ENCODE measurements around the gene BST2. TPM values are rescaled to one million over a fixed set of nuclear protein-coding genes. Genes with fewer than 3 reads are reported as not detected.

The BST2 gene
- polyA plus RNA-seq, 1 of the 3 experiments (the other 2 are of a cell fraction) = 5.7 TPM

DNA sequence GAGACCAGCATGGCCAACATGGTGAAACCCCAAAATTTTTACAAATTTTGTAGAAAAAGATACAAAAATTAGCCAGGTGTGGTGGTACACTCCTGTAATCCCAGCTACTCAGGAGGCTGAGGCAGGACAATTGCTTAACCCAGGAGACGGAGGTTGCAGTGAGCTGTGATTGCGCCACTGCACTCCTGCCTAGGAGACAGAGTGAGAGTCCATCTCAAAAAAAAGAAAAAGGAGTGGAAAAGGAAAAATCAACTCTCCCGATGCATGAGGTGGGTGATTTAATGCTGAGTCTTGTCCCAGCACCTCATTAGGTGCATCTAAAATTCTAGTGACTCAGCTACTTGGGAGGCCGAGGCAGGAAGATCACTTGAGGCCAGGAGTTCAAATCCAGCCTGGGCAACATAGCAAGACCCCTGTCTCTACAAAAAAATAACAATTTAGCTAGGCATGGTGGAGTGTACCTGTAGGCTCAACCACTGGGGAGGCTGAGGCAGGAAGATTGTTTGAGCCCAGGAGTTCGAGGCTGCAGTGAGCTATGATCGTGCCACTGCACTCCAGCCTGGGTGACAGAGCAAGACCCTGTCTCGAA is 48.3 kb downstream of the BST2 start:
- H3K36me3 ChIP-seq (replicated peaks in 1 of 2; ENCODE audit: control insufficient read depth in 1 of 2, insufficient read depth in 2 of 2, low read length in 1 of 2) = no peaks in the 10 kb centered on the region
- no peak overlapping the region for H3K9ac ChIP-seq
- no peaks in the 10 kb centered on the region for H3K27me3 ChIP-seq (ENCODE audit: insufficient read depth)
- no peaks in the 10 kb centered on the region for H4K20me1 ChIP-seq (ENCODE audit: insufficient read depth)
- no peaks in the 10 kb centered on the region for H3K79me2 ChIP-seq (ENCODE audit: insufficient read depth)
- no peak for DNase-seq
- no peaks in the 10 kb centered on the region for H3K9me2 ChIP-seq
- H3K4me2 ChIP-seq = no peak overlapping the region
- no peaks in the 10 kb centered on the region for H3K4me1 ChIP-seq (ENCODE audit: control insufficient read depth in 1 of 2, insufficient read depth in 2 of 2, low read depth in 1 of 2, low read length in 1 of 2)
- H3K9me3 ChIP-seq = no peaks in the 10 kb centered on the region
- TF ChIP-seq NRF1 (IDR thresholded peaks at IDR 0.05; ENCODE audit: low read depth, low read length) = no peak
- no peak for TF ChIP-seq TEAD4 (IDR thresholded peaks at IDR 0.05; ENCODE audit: borderline replicate concordance, insufficient read depth)
- TF ChIP-seq TAF1 (IDR thresholded peaks at IDR 0.05; ENCODE audit: borderline replicate concordance, low read depth, low read length) = no peak
- ChIA-PET POLR2A (no interaction called here), CTCF (interaction anchor here (1.0 to 3.7 kb wide), 5 partner anchors 10 to 32 kb away, joined by 4 to 20 read pairs (median 6); no protein-coding TSS in a partner anchor)
- no peak overlapping the region for H3K4me3 ChIP-seq (ENCODE audit: low read depth in 2 of 2, low read length in 1 of 2)
- no peak overlapping the region for H3K27ac ChIP-seq (ENCODE audit: low read depth in 2 of 2, low read length in 1 of 2)
- no peaks in the 10 kb centered on the region for H3F3A ChIP-seq (replicated peaks; ENCODE audit: insufficient read depth)
- WGBS (ENCODE audit: low lambda C conversion rate) = 82% methylated on average over 7 of the region's 7 CpGs
- H2AFZ ChIP-seq (ENCODE audit: low read depth) = no peak overlapping the region

DNA sequence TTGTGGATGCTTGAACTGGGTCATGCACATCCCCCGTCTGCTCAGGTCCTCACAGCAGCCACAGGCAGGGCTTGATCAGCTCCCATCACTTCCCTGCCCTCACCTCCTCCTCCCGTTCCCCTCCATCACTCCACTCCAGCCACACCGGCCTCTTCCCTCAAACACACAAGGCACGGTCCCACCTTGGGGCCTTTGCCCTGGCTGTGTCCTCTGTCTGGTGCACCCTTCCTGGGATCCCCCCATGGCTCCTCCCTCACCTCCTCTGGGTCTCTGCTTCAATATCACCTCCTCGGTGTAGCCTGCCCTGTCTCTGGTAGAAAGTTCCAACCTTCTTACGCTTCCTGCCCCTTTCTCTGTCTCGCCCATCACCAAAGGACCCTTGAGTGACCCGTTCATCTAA is 52.0 kb downstream of the BST2 start:
- Histone ChIP-seq H3K27ac (ENCODE audit: low read depth in 2 of 2, low read length in 1 of 2) (no peak overlapping the region), H3F3A (replicated peaks; ENCODE audit: insufficient read depth) (no peaks in the 10 kb centered on the region), H3K4me2 (no peak overlapping the region), H3K36me3 (replicated peaks in 1 of 2; ENCODE audit: control insufficient read depth in 1 of 2, insufficient read depth in 2 of 2, low read length in 1 of 2) (no peaks in the 10 kb centered on the region), H3K27me3 (ENCODE audit: insufficient read depth) (no peaks in the 10 kb centered on the region), H3K4me3 (ENCODE audit: low read depth in 2 of 2, low read length in 1 of 2) (no peak overlapping the region), H3K9ac (no peak overlapping the region), H3K9me3 (no peaks in the 10 kb centered on the region), H3K4me1 (ENCODE audit: control insufficient read depth in 1 of 2, insufficient read depth in 2 of 2, low read depth in 1 of 2, low read length in 1 of 2) (peaks cover 5% of the 10 kb centered on the region in 2 experiments; a peak in 1 of 4 replicates), H3K9me2 (no peaks in the 10 kb centered on the region), H2AFZ (ENCODE audit: low read depth) (no peak overlapping the region), H3K79me2 (ENCODE audit: insufficient read depth) (no peaks in the 10 kb centered on the region), H4K20me1 (ENCODE audit: insufficient read depth) (no peaks in the 10 kb centered on the region)
- 80% methylated on average over 8 of the region's 8 CpGs for WGBS (ENCODE audit: low lambda C conversion rate)
- CTCF ChIA-PET = interaction anchor here (1.0 kb wide), 2 partner anchors 21 to 33 kb away, joined by 3 to 8 read pairs; no protein-coding TSS in a partner anchor
- TF ChIP-seq, protein P1, sequence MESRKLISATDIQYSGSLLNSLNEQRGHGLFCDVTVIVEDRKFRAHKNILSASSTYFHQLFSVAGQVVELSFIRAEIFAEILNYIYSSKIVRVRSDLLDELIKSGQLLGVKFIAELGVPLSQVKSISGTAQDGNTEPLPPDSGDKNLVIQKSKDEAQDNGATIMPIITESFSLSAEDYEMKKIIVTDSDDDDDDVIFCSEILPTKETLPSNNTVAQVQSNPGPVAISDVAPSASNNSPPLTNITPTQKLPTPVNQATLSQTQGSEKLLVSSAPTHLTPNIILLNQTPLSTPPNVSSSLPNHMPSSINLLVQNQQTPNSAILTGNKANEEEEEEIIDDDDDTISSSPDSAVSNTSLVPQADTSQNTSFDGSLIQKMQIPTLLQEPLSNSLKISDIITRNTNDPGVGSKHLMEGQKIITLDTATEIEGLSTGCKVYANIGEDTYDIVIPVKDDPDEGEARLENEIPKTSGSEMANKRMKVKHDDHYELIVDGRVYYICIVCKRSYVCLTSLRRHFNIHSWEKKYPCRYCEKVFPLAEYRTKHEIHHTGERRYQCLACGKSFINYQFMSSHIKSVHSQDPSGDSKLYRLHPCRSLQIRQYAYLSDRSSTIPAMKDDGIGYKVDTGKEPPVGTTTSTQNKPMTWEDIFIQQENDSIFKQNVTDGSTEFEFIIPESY (IDR thresholded peaks at IDR 0.05; ENCODE audit: borderline replicate concordance, low read depth) = no peak
- no peak for TF ChIP-seq FOSL2 (IDR thresholded peaks at IDR 0.05; ENCODE audit: borderline replicate concordance, low read depth)
- TF ChIP-seq, protein P2, sequence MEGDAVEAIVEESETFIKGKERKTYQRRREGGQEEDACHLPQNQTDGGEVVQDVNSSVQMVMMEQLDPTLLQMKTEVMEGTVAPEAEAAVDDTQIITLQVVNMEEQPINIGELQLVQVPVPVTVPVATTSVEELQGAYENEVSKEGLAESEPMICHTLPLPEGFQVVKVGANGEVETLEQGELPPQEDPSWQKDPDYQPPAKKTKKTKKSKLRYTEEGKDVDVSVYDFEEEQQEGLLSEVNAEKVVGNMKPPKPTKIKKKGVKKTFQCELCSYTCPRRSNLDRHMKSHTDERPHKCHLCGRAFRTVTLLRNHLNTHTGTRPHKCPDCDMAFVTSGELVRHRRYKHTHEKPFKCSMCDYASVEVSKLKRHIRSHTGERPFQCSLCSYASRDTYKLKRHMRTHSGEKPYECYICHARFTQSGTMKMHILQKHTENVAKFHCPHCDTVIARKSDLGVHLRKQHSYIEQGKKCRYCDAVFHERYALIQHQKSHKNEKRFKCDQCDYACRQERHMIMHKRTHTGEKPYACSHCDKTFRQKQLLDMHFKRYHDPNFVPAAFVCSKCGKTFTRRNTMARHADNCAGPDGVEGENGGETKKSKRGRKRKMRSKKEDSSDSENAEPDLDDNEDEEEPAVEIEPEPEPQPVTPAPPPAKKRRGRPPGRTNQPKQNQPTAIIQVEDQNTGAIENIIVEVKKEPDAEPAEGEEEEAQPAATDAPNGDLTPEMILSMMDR (IDR thresholded peaks at IDR 0.05) = no peak
- no peak for TF ChIP-seq TCF12 (IDR thresholded peaks at IDR 0.05)
- TF ChIP-seq GATA2 (CRISPR knock-in tag; IDR thresholded peaks at IDR 0.05) = no peak
- no peak for TF ChIP-seq MXI1 (IDR thresholded peaks at IDR 0.05; ENCODE audit: low read depth, low read length)
- TF ChIP-seq, protein P3, sequence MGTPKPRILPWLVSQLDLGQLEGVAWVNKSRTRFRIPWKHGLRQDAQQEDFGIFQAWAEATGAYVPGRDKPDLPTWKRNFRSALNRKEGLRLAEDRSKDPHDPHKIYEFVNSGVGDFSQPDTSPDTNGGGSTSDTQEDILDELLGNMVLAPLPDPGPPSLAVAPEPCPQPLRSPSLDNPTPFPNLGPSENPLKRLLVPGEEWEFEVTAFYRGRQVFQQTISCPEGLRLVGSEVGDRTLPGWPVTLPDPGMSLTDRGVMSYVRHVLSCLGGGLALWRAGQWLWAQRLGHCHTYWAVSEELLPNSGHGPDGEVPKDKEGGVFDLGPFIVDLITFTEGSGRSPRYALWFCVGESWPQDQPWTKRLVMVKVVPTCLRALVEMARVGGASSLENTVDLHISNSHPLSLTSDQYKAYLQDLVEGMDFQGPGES (IDR thresholded peaks at IDR 0.05; ENCODE audit: low read depth, low read length) = no peak
- no peak for TF ChIP-seq JUND (IDR thresholded peaks at IDR 0.05)
- no peak for TF ChIP-seq ELF1 (IDR thresholded peaks at IDR 0.05)
- POLR2A ChIA-PET = no interaction called here
- no peak for DNase-seq

Other genes with a start within 250 kb of the BST2 start
- 63.9 and 81.8 TPM in 2 replicates for gene USE1, start 190.3 kb downstream of the BST2 start, polyA plus RNA-seq (2012; rRNA removed)
- 9.1 and 9.8 TPM in 2 replicates for gene OCEL1, start 179.4 kb downstream of the BST2 start, polyA plus RNA-seq (2012; rRNA removed)
- gene NR2F6, start 159.7 kb downstream of the BST2 start, polyA plus RNA-seq (2012; rRNA removed) = 31.7 and 37.3 TPM in 2 replicates
- 0.03 and 0.05 TPM in 2 replicates for gene USHBP1, start 140.9 kb downstream of the BST2 start, polyA plus RNA-seq (2012; rRNA removed)
- 192 TPM in 2 replicates for gene BABAM1, start 138.2 kb downstream of the BST2 start, polyA plus RNA-seq (2012; rRNA removed)
- 2.2 and 2.6 TPM in 2 replicates for gene ANKLE1, start 123.7 kb downstream of the BST2 start, polyA plus RNA-seq (2012; rRNA removed)
- 10.6 and 11.1 TPM in 2 replicates for gene ABHD8, start 102.2 kb downstream of the BST2 start, polyA plus RNA-seq (2012; rRNA removed)
- gene MRPL34, start 99.8 kb downstream of the BST2 start, polyA plus RNA-seq (2012; rRNA removed) = 61.4 and 72.9 TPM in 2 replicates
- gene DDA1, start 96.1 kb downstream of the BST2 start, polyA plus RNA-seq (2012; rRNA removed) = 112 and 135 TPM in 2 replicates
- 5.0 and 7.8 TPM in 2 replicates for gene ANO8, start 70.8 kb downstream of the BST2 start, polyA plus RNA-seq (2012; rRNA removed)
- gene GTPBP3, start 68.1 kb downstream of the BST2 start, polyA plus RNA-seq (2012; rRNA removed) = 21.6 and 22.4 TPM in 2 replicates
- gene PLVAP, start 28.3 kb downstream of the BST2 start, polyA plus RNA-seq (2012; rRNA removed) = not detected in 2 replicates
- gene CCDC194, start 11.4 kb downstream of the BST2 start, polyA plus RNA-seq (2012; rRNA removed) = not detected in 2 replicates
- 63.0 and 63.9 TPM in 2 replicates for gene MVB12A, start 14.4 kb upstream of the BST2 start, polyA plus RNA-seq (2012; rRNA removed)
- gene TMEM221, start 43.0 kb upstream of the BST2 start, polyA plus RNA-seq (2012; rRNA removed) = 0.41 and 0.62 TPM in 2 replicates
- not detected in 2 replicates for gene NXNL1, start 55.3 kb upstream of the BST2 start, polyA plus RNA-seq (2012; rRNA removed)
- 15.0 and 16.8 TPM in 2 replicates for gene SLC27A1, start 64.9 kb upstream of the BST2 start, polyA plus RNA-seq (2012; rRNA removed)
- 59.9 and 73.3 TPM in 2 replicates for gene PGLS, start 106.0 kb upstream of the BST2 start, polyA plus RNA-seq (2012; rRNA removed)
- 75.9 and 83.8 TPM in 2 replicates for gene COLGALT1, start 150.0 kb upstream of the BST2 start, polyA plus RNA-seq (2012; rRNA removed)